GM12864 (cell line): ENCODE data around the gene PLCL2.

Experiments
- DNase-seq: peaks from one replicate; pipeline ENCODE4 v3.0.0-alpha.2; 2011; ENCODE audit warnings: low read depth
- H3K4me3 ChIP-seq: 2 replicates; pipeline ENCODE4 v1.5.1; 2011; ENCODE audit warnings: mild to moderate bottlenecking, low read depth, low read length, control low read depth
- CTCF ChIP-seq: IDR thresholded peaks from 2 replicates; pipeline ENCODE4 v1.5.1; 2011; ENCODE audit warnings: low read depth, mild to moderate bottlenecking, moderate library complexity, low read length, control low read depth, inconsistent platforms; ENCODE audit errors: missing control alignments

Gene PLCL2

GRCh38 chr3:16928386-16929132, 43.8 kb downstream of the PLCL2 start:
- no peak for TF ChIP-seq CTCF
- H3K4me3 ChIP-seq, result no peak overlapping the region
- no peak for DNase-seq

- no peak for DNase-seq
- no peak overlapping the region for H3K4me3 ChIP-seq
- TF ChIP-seq CTCF, result no peak
Measured at GRCh38 chr3:16929311-16929710, 44.6 kb downstream of the PLCL2 start.

GRCh38 chr3:16932877-16933276, 48.1 kb downstream of the PLCL2 start:
- no peak overlapping the region; the same call in 1 of the 2 replicates for H3K4me3 ChIP-seq
- DNase-seq, result no peak
- TF ChIP-seq CTCF, result no peak

GRCh38 chr3:16935781-16936180, 51.0 kb downstream of the PLCL2 start:
- no peak for DNase-seq
- TF ChIP-seq CTCF, result no peak
- H3K4me3 ChIP-seq, result no peak overlapping the region

GRCh38 chr3:16936233-16936632, 51.5 kb downstream of the PLCL2 start:
- TF ChIP-seq CTCF, result no peak
- no peak for DNase-seq
- H3K4me3 ChIP-seq, result no peak overlapping the region

GRCh38 chr3:16936676-16937230, 52.0 kb downstream of the PLCL2 start:
- DNase-seq, result no peak
- H3K4me3 ChIP-seq, result no peak overlapping the region
- no peak for TF ChIP-seq CTCF

- no peak overlapping the region for H3K4me3 ChIP-seq
- no peak for DNase-seq
- no peak for TF ChIP-seq CTCF
Measured at GRCh38 chr3:16937326-16937845, 52.6 kb downstream of the PLCL2 start.
